Measurements from ENCODE around the gene ACTR3. TPM values are rescaled to one million over a fixed set of nuclear protein-coding genes. Genes with fewer than 3 reads are reported as not detected.

The ACTR3 gene
- total RNA-seq, 1 experiment from 2014 or later: 180 TPM

DNA sequence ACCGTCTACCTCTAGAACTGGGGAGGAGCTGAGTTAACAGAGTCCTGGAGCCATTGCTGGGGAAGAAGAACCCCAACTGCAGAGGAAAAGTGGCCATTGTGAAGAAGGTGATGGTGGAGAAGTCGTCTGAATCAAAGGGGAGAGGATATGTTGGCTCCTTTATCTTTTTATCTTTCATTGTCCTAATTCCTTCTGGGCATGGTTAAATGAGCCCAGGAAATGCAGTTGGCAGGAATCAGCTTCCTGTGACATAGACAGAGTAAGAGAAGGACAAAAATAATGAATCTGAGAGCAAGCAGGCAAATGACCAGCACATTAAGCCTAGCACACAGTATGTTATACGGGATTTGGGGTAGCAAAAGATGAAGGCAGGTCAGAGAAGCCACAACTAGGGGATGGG lies 16.0 kb upstream of the ACTR3 start:
- DNase-seq: no peak
- Histone ChIP-seq H3K4ac (ENCODE audit: low read depth, low read length) (no peak overlapping the region), H3T11ph (ENCODE audit: low read length) (no peak overlapping the region), H2BK5ac (ENCODE audit: insufficient read length, low read length) (no peak overlapping the region), H3K9ac (ENCODE audit: extremely low read depth, insufficient read length, low read length) (no peak overlapping the region), H4K91ac (ENCODE audit: insufficient read length, low read depth, low read length) (no peak overlapping the region), H3K27ac (ENCODE audit: insufficient read length, low read depth, low read length) (no peak overlapping the region), H2BK15ac (ENCODE audit: low read depth, low read length) (no peak overlapping the region), H4K8ac (replicated peaks; ENCODE audit: insufficient read length, low read depth, low read length) (no peak overlapping the region), H2AFZ (ENCODE audit: low read length) (no peak overlapping the region), H3K27me3 (ENCODE audit: insufficient read depth, low read length) (no peaks in the 10 kb centered on the region), H3K79me1 (ENCODE audit: insufficient read depth, low read depth, low read length, poor library complexity, severe bottlenecking) (no peaks in the 10 kb centered on the region), H4K20me1 (ENCODE audit: control insufficient read depth, insufficient read depth, insufficient read length) (no peaks in the 10 kb centered on the region), H2BK120ac (ENCODE audit: low read depth, low read length, poor library complexity, severe bottlenecking) (no peak overlapping the region), H3K9me3 (ENCODE audit: control insufficient read depth, low read depth, low read length) (no peaks in the 10 kb centered on the region), H3K56ac (ENCODE audit: insufficient read length, low read depth, low read length) (no peak overlapping the region), H3K79me2 (ENCODE audit: insufficient read depth, low read length) (no peaks in the 10 kb centered on the region), H3K23me2 (ENCODE audit: insufficient read length, low read depth, low read length, poor library complexity, severe bottlenecking) (no peaks in the 10 kb centered on the region), H3K4me2 (ENCODE audit: insufficient read depth, insufficient read length, low read length) (no peak overlapping the region), H2BK20ac (ENCODE audit: low read depth, low read length, poor library complexity, severe bottlenecking) (no peak overlapping the region), H3K14ac (ENCODE audit: insufficient read depth, low read length) (no peak overlapping the region), H3K4me1 (ENCODE audit: insufficient read depth, low read length) (no peaks in the 10 kb centered on the region), H2BK12ac (ENCODE audit: insufficient read length, low read depth, low read length) (no peak overlapping the region), H3K18ac (ENCODE audit: insufficient read length, low read depth, low read length) (no peak overlapping the region), H3K23ac (ENCODE audit: insufficient read length, low read depth, low read length) (no peak overlapping the region), H4K5ac (ENCODE audit: insufficient read length, low read depth, low read length) (no peak overlapping the region), H2AK5ac (ENCODE audit: insufficient read length, low read length) (no peak overlapping the region)
- Mint-ChIP-seq H3K4me3 (no peak overlapping the region), H3K27ac (no peak overlapping the region), H3K4me1 (peaks cover 6 to 12% of the 10 kb centered on the region in 2 experiments), H3K27me3 (ENCODE audit: low read depth) (peaks cover 23% of the 10 kb centered on the region), H3K36me3 (ENCODE audit: insufficient read depth in 1 of 3, low read depth in 3 of 3) (no peaks in the 10 kb centered on the region), H3K9me3 (no peaks in the 10 kb centered on the region)
- TF ChIP-seq, protein P1, sequence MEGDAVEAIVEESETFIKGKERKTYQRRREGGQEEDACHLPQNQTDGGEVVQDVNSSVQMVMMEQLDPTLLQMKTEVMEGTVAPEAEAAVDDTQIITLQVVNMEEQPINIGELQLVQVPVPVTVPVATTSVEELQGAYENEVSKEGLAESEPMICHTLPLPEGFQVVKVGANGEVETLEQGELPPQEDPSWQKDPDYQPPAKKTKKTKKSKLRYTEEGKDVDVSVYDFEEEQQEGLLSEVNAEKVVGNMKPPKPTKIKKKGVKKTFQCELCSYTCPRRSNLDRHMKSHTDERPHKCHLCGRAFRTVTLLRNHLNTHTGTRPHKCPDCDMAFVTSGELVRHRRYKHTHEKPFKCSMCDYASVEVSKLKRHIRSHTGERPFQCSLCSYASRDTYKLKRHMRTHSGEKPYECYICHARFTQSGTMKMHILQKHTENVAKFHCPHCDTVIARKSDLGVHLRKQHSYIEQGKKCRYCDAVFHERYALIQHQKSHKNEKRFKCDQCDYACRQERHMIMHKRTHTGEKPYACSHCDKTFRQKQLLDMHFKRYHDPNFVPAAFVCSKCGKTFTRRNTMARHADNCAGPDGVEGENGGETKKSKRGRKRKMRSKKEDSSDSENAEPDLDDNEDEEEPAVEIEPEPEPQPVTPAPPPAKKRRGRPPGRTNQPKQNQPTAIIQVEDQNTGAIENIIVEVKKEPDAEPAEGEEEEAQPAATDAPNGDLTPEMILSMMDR (conservative IDR thresholded peaks at IDR 0.05): no peak
- no CpG with 5 or more reads among the region's 3 CpGs for WGBS (ENCODE audit: extremely low coverage, insufficient read length, low lambda C conversion rate)
